ENCODE measurements around the gene CERT1.

DNA sequence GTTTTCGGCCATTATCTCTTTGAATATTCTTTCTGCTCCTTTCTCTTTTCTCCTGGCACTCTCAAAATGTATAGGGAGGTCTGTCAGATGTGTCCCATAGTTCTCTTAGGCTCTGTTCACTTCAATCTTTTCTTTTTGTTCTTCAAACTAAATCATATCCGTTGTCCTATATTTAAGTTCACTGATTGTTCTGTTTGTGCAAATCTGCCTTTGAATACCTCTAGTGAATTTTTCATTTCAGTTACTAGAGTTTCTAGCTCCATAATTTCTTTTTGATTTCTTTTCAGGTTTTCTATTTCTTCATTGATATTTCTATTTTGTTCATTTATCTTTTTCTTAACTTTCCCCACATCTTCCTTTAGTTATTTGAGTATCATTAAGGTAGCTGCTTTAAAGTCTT, 65.4 kb downstream of the CERT1 start:
- TF ChIP-seq, protein P1, sequence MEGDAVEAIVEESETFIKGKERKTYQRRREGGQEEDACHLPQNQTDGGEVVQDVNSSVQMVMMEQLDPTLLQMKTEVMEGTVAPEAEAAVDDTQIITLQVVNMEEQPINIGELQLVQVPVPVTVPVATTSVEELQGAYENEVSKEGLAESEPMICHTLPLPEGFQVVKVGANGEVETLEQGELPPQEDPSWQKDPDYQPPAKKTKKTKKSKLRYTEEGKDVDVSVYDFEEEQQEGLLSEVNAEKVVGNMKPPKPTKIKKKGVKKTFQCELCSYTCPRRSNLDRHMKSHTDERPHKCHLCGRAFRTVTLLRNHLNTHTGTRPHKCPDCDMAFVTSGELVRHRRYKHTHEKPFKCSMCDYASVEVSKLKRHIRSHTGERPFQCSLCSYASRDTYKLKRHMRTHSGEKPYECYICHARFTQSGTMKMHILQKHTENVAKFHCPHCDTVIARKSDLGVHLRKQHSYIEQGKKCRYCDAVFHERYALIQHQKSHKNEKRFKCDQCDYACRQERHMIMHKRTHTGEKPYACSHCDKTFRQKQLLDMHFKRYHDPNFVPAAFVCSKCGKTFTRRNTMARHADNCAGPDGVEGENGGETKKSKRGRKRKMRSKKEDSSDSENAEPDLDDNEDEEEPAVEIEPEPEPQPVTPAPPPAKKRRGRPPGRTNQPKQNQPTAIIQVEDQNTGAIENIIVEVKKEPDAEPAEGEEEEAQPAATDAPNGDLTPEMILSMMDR (IDR thresholded peaks at IDR 0.05; ENCODE audit: low read length): no peak
- TF ChIP-seq EZH2 (IDR thresholded peaks at IDR 0.05; ENCODE audit: borderline replicate concordance, low read length): no peak

All from OCI-LY1 (cell line).